ENCODE results near the gene SLC25A14.
"Not testable (repeated sequence)": the region's sequence is repeated elsewhere in the genome, so short reads cannot be mapped to it uniquely, and the experiment has no call there.

SLC25A14 gene, protein sequence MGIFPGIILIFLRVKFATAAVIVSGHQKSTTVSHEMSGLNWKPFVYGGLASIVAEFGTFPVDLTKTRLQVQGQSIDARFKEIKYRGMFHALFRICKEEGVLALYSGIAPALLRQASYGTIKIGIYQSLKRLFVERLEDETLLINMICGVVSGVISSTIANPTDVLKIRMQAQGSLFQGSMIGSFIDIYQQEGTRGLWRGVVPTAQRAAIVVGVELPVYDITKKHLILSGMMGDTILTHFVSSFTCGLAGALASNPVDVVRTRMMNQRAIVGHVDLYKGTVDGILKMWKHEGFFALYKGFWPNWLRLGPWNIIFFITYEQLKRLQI

DNA sequence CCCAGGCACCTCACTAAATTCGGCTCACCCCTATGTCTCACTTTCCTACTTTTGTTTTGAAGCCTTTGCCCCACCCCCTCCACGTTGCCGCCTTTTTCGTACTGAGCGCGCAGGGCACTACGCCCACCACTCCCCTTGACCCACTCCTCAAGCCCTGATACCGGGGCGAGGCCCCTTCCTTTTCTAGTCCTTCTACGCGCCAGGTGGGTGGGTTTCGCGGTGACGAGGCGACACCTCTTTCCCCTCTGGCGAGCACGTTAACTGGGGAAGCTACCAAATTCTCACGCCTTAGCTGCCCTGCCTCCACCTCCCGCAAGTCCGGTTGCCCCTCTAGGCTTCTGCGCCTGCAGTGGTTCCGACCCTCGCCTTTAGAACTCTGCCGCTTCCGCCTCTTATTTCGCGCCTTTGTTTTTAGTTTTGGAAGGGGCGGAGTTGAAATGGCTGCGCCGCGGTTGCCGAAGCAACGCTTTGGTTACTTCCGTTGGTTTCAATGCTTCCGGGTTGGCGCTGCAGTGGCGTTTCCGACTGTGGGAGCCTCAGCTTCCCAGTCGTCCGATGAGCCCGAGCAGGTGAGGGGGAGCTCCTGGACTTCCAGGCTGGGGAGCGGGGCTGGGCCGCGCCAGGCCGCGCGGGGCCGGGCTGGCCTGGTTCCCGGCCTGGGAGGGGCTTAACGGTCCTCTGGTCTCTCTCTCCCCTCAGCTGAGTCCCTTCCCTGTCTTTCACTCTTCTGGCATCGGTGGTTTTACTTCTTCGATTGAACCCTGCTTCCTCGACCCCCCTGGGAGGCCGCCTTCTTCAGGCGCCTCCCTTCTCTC lies at the start of gene SLC25A14:
TSS of gene SLC25A14 (plus strand) at position 512 of the 815 bp plus-strand sequence. CDS start 360 bp downstream, outside the sequence.
- peak; percentile 67 for DNase-seq

DNA sequence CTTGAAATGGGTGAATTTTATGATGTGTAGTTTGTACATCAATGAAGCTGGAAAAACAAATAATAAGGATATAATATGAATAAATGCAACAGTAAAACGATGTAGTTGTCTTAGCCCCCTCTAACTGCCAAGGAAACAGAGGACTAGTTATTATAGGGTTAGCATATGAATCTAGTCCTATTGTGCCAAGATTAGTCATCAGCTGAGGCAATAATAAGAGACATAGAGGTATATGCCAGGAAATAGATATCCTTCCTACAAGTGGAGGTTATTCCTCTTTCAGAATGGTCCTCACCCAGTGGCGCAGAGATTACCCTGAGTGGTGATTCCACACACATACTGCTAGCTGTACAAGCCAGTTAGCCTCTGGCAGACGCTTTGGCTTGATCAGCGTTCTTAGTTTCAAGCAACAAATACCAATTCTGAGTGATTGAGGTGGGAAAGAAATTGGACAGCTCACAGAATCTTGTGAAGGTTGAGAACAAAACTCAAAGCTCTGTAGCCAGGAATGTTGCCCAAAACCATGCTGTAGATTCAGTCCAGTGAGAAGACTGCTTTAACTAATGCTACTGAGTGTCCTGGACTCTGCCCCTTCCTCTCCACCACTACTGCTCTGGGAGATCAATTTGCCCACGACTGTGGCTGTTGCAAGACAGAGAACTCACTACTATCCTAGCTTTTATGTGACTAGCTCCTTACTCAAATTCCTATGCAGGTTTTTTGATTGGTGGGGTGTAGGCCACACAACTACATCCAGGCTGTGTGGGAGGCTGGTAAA lies 44.0 kb upstream of the SLC25A14 start:
- DNase-seq: no peak

DNA sequence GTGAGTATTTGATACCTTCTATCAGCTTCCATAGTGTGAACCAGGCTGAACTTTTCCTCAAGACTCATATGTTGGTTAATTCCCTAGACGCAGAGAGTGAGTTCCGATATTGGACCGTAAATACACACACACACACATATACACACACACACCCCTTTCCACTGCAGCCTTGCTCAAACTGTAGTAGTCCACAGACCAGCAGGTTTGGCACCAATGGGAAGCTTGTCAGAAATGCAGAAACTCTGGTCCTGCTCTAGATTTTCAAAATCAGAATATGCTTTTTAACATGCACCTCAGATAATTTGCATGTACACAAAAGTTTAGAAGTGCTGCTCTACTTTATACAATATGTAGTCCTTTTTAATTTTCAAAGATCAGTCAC lies 43.4 kb upstream of the SLC25A14 start:
- DNase-seq: no peak

DNA sequence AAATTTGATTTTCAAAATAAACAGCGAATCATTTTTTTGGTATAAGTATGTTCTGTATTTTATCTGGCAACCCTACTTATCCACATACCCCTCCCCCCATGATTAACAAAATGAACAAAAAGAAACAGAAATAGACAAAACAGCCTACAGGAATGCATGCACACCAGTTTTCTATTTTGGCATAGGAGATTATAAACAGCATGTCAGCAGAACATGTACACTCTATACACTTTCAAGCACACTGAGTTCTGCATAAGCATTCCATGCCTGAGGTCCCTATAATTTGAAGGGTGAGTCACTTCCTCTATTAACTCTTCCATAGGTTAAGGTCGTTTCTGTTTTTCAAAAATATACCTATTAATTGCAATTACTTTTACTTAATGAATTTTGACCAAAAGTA lies 43.0 kb upstream of the SLC25A14 start:
- no peak for DNase-seq

DNA sequence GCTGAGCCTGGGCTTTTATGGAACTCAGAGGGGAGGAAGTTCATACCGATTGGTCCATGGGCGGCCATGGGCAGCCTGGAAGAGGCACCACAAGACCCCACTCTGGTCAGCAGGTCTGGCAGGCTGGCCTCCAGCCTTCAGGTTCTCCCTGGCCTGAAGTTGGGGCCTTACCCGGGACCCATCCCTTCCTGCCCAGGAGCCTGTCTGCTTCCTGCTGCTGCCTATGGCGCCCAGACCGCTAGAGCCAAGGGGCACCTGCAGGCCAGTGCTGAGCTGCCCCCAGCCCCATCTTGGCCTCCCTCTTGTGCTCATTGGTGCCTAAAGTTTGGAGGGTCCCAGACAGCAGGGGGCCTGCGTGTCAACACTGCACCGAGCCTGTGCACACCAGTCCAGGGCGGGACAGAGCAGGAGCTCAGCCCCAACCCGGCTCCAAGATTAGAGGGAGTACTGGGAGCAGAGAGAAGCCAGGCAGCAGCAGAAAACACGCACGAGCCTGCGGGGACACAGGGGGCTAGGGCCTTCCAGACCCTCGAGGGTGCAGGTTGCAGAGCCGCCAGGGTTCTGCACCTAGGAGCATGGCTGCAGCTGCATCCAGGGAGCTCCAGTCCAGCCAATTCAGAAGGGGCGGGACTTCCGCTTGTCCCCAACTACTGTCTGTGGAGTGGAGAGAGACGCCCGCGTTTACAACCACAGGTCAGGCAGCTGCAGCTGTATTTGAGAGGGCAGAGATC lies 40.3 kb upstream of the SLC25A14 start:
- no peak for DNase-seq

DNA sequence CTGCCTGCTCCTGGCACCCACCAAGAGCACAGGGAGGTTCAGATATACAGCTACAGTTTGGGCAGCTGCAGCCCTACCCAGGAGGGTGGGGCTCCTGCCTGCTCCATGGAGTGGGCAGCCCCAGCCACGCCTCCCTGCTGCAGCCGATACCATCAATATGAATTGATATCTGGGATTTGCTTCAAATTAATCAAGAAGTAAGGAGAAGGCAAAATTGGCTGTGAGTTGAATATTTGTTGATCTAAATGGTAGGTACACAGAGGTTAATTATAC lies 39.8 kb upstream of the SLC25A14 start:
- DNase-seq: no peak

DNA sequence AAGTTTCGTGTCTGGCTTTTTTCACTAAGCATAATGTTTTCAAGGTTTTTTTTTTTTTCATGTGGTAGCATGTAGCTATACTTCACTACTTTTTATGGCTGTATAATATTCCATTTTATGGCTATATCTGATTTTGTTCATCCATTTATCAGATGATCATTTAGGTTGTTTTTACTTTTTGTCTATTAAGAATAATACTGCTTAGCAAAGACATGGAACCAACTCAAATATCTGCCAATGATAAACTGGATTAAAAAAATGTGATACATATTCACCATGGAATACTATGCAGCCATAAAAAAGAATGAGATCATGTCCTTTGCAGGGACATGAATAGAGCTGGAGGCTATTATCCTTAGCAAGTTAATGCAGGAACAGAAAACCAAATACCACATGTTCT lies 38.3 kb upstream of the SLC25A14 start:
- DNase-seq: no peak

DNA sequence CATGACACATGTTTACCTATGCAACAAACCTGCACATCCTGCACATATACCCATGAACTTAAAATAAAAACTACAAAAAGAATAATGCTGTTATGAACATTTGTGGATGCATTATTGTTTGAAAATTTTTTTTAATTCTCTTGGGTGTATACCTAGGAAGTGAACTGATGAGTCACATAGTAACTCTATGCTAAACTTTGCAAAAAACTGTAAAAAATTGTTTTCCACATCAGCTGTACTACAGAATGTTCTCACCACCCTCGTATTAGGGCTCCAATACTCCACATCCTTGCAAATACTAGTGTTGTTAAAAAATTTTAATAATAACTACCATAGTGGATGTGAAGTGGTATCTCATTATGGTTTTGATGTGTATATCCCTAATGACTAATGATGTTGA lies 37.7 kb upstream of the SLC25A14 start:
- no peak for DNase-seq

DNA sequence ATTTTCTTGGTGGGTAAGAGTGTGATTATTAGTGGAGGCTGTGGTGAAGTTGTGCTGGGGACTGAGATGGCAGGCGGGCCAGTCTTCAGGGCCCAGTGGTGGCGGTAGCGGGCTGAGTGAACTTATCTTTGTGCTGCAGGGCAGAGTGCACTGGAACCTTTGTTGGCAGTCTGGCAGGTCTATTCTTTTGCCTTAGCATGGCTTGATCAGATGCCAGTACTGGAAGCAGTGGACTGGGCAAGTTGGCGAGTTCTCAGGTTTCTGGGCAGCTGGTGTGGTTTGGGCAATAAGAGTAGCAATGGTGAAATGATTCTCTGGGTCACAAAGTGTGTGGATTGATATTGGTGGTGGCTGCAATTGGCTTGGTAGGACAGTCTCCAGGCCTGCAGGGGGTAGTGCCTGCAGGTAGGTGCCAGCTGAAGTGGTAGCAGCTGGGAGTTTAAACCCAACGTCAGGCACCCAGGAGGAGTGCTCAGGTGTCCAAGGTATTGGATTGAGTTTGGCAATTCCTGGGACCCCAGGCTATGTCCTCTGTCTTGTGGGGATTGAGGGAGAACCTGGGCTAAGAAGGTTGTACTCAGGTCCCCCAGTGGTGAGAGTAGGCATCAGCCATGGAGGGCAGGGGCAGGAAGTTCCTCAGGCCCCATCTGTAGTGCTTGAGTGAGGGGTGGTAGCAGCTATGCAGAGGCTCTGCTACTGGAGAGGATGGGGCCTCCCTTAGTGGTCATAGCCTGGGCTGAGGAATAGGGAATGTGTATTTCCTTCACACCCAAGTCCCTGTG lies 34.9 kb upstream of the SLC25A14 start:
- DNase-seq: no peak

DNA sequence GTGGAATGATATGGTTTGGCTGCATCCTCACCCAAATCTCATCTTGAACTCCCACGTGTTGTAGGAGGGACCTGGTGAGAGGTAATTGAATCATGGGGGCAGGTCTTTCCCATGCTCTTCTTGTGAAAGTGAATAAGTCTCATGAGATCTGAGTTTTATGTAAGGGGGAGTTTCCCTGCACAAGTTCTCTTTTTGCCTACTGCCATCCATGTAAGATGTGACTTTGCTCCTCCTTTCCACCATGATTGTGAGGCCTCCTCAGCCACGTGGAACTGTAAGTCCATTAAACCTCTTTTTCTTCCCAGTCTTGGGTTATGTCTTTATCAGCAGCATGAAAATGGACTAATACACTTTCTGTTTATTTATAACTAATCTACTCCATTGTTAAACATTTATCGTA lies 19.8 kb upstream of the SLC25A14 start:
- not testable (repeated sequence) for DNase-seq

DNA sequence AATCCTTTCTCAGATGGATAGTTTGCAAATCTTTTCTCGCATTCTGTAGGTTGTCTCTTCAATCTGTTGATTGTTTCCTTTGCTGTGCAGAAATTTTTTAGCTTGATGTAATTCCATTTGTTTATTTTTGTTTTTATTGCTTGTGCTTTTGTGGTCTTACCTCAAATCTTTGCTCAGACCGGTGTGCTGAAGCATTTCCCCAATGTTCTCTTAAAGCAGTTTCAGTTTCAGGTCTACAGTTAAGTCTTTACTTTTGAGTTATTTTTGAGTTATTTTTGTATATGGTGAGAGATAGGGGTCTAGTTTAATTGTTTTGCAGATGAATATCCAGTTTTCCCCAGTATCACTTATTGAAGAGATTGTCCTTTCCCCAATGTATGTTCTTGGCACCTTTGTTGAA lies 18.2 kb upstream of the SLC25A14 start:
- no peak for DNase-seq

DNA sequence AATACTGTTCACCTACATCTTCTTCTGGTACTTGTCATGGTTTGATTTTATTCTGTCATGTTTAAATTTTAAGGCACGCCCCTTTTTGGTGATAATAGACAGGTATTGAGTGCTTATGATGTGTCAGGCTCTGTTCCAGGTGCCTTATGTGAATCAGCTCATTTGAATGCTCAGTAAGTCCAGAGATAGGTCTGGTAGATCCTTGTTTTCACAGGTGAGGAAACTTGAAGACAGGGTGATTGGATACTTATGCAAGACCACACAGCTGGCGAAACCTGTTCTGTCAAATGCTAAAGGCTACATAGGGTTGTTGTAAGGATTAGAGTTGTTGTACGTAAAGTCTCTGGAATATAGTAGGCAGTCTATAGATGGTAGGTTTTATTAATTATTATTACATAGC lies 9.6 kb upstream of the SLC25A14 start:
- DNase-seq: no peak

DNA sequence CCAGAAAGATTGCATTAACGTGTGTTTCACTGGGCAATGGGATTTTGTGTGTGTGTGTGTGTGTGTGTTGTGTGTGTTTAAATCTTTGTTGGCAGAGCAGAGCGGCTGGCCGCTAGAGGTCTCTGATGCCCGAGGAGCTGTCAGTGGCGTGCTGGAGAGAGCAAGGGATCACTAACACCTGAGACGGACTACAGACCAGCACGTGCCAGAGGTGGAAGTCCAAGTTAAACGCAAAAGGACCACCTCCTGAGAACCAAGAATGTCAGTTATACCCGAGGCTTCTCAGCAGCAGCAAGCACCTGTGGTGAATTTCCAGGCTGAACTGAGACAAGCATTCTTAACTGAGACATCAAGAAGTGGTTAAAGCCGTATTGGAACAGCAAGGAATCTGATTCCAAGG lies 9.0 kb upstream of the SLC25A14 start:
- peak; percentile 21 for DNase-seq

DNA sequence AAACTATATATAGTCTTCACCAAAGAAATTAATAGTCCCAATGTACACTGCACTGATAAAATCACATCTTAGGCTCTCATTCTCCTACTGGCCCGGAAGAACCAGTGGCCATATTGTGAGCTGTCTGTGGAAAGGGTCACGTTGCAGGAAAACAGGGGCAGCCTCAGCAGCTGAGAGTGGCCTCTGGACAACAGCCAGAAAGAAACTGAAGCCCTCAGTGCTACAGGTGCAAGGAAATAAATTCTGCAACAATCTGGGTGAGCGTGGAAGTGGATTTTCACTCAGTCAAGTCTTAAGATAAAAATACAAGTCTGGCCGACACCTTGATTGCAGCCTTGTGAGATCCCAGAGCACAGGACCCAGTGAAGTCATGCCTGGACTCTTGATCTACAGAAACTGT lies 3.2 kb upstream of the SLC25A14 start:
- no peak for DNase-seq

DNA sequence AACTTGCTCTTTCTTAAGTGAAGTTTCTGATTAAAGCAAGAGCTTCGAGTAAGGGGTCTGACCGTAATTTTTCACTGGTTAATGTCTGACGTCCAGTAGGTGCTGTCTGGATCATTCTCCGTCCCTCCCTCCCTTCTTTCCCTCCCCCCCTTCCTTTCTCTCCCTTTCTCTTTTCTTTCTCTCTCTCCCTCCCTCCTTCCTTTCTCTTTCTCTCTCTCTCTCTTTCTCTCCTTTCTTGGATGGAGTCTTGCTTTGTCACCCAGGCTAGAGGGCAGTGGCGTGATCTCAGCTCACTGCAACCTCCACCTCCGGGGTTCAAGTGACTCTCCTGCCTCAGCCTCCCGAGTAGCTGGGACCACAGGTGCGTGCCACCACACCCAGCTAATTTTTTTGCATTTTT lies 850 bp upstream of the SLC25A14 start:
- not testable (repeated sequence) for DNase-seq

DNA sequence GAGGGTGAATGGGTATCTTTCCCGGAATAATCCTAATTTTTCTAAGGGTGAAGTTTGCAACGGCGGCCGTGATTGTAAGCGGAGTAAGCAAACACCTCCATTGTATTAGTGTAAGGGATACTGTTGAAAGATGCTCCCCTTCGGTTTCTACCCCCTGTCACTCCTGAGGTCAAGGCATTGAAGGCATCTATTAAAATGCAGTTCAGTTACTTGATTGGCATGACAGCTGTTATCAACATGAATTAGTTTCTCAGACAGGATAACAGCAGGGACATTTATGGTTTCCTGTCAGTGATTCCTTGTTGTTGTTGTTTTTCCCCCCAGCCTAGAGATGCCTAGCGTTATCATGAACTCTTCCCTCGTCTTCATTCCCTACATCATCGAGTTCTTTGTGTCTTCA lies 552 bp downstream of the SLC25A14 start:
- no peak for DNase-seq

DNA sequence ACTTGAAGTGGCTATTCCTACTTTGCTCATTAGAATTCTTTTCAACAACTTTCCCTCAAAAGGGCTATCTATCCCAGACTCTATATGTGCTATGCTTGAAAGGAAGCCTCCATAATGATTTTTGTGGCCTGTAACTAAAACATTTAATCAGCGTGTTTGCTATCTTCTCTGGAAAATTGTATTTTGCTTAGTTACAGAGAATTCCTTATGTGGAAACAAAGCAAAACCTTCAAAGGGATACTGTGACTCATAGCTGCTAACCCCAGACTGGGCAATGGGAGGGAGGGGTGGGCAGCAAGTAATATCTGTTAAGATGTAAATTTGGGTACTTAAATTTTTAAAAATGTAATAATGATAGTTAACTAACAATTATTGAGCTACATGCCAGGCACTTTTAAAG lies 3.7 kb downstream of the SLC25A14 start:
- DNase-seq: no peak

DNA sequence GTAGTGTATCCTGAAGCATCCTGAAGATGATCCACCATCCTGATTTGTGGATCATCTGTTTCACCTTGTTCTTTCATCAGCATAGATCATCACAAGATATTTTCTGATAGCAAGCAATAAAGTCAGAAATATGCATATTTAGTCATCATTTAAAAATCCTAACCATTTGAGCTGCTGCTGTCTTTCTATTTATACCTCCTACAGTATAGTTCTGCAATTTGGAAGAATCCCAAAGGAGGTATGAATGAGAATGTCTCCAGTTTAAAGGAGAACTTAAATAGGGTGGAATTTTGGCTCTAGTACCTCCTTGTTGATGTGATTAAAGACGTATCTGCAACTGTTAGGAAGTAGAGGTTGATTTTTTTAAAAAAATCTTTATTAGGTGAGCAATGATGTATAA lies 7.6 kb downstream of the SLC25A14 start:
- DNase-seq: no peak

DNA sequence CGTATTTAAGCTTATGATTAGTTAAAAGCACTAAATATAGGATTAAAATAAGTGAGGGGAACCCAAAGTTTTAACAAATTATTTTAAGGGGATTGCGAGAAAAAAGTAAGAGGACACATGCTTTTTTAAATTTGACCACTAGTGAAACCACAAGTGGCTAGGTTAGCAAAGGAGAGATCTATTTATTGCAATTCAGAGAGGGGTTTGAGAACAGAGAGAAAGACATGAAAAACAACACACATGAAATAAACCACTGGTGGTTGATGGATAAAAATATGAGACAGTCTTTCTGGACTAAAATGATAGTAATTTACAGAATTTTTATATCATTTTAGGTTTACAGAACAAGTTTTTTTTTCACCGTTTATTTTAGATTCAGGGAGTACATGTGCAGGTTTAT lies 11.8 kb downstream of the SLC25A14 start:
- no peak for DNase-seq

DNA sequence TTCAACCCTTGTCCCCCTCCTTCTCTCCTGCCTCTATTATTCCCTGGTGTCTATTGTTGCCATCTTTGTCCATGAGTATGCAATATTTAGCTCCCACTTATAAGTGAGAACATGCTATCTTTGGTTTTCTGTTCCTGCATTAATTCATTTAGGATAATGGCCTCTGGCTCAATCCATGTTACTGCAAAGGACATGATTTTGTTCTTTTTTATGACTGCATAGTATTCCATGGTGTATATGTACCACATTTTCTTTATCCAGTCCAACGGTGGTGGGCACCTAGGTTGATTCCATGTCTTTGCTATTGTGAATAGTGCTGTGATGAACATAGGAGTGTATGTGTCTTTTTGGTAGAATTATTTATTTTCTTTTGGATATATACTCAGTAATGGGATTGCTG lies 12.3 kb downstream of the SLC25A14 start:
- DNase-seq: not testable (repeated sequence)

DNA sequence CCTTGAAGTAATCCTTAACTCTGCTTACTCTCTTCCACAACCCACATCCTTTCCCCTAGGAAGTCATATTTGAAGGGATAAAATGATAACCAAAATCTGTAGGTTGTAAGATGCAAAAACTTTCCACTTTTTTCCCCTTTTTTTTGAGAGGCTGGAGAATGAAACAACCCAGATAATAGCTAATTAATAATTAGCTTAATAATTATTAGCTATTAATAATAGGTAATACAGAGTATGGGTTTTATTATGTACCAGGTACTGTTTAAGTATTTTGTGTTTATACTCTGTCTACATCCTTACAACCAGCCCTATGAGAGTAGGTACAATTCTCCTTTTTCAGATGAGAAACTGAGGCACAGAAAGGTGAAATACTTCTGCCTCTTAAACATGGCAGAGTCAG lies 36.4 kb downstream of the SLC25A14 start:
- no peak for DNase-seq

DNA sequence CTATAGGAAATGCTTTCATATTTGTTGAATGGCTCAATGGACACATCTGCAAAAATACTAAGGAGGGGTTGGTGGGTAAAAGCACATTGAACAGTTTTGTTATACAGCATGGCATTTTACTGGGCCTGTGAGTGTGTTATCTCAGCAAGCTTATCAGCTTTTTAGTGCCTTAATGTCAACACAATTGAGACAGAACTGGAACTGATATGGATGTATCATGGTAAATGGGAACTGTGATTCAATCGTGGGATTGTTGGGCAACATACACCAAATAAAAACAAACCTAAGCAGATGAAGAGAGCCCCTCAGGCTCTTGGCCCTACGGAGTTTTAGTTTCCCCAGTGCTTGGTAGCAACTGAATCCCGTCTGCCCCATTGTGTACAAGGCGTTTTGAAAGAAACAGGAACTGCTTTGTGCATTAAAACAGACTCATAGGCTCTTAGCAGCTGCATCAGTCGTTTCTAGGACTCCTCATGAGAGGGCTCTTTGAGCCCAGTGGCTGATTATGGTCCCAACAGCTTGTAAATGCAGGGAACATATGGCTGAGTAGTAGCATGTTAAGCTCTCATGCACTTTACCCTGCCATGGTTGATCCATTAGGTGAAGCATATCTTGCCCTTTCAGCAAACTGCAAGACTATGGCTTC lies 38.4 kb downstream of the SLC25A14 start:
- DNase-seq: no peak
